ENCODE data around the gene ZBTB17. TPM values are rescaled to one million over a fixed set of nuclear protein-coding genes. Genes with fewer than 3 reads are reported as not detected.

The ZBTB17 gene
- total and polyA plus RNA-seq, 10 of the 15 experiments (the other 5 are each of a cell fraction or from before 2014, with no cell fraction given) = 0.87 to 59.4 (median 38.7) TPM

GRCh38 chr1:16018308-16018707, 42.4 kb upstream of the ZBTB17 start:
- DNase-seq (ENCODE audit: low read depth, low spot score) = no peak
- peaks cover 26% of the 10 kb centered on the region for H3K4me1 ChIP-seq (ENCODE audit: control insufficient read depth, insufficient read depth, low read length)
- POLR2A ChIA-PET = no interaction called here
- FAIRE-seq = no peak
- no peak for ATAC-seq
- H4K20me1 ChIP-seq (ENCODE audit: control insufficient read depth, insufficient read depth) = no peaks in the 10 kb centered on the region
- intact Hi-C loops (cut with micrococcal nuclease; ENCODE audit: unreplicated experiment) (no loop called here), in situ Hi-C loops (cut with MboI) (no loop called here)
- no TSS peak for BruUV-seq (replicated peaks)
- SMC1A ChIA-PET (ENCODE audit: uncharacterized antibody, unreplicated experiment) = no interaction called here
- no peak overlapping the region for H3K4me3 ChIP-seq
- RAD21 ChIA-PET (ENCODE audit: unreplicated experiment) = no interaction called here
- H3K27ac ChIP-seq (ENCODE audit: control insufficient read depth, insufficient read depth) = no peak overlapping the region
- CTCF ChIA-PET = interaction anchor here (6.4 kb wide), 1 partner anchor 10 kb away, joined by 36 read pairs; no protein-coding TSS in a partner anchor
- no peaks in the 10 kb centered on the region for H3K79me2 ChIP-seq (ENCODE audit: control insufficient read depth, insufficient read depth, low read length)
- no peaks in the 10 kb centered on the region for H3K9me3 ChIP-seq (replicated peaks; ENCODE audit: control insufficient read depth, insufficient read depth, low read length)
- H3K9ac ChIP-seq (ENCODE audit: control insufficient read depth, insufficient read depth, low read length) = no peak overlapping the region
- WGBS (ENCODE audit: insufficient coverage, insufficient replicate concordance, low lambda C conversion rate, missing lambda C conversion rate) = 30% methylated on average over 4 of the region's 4 CpGs
- no peak for TF ChIP-seq POLR2A (IDR thresholded peaks at IDR 0.05; ENCODE audit: low read depth, low read length)
- TF ChIP-seq FOXK2 (IDR thresholded peaks at IDR 0.05) = no peak
- no peak for TF ChIP-seq SRF (IDR thresholded peaks at IDR 0.05; ENCODE audit: low read depth in 2 of 2, low read length in 2 of 2)
- TF ChIP-seq ZBTB4 (CRISPR knock-in tag; IDR thresholded peaks at IDR 0.05) = no peak
- TF ChIP-seq, protein P1, sequence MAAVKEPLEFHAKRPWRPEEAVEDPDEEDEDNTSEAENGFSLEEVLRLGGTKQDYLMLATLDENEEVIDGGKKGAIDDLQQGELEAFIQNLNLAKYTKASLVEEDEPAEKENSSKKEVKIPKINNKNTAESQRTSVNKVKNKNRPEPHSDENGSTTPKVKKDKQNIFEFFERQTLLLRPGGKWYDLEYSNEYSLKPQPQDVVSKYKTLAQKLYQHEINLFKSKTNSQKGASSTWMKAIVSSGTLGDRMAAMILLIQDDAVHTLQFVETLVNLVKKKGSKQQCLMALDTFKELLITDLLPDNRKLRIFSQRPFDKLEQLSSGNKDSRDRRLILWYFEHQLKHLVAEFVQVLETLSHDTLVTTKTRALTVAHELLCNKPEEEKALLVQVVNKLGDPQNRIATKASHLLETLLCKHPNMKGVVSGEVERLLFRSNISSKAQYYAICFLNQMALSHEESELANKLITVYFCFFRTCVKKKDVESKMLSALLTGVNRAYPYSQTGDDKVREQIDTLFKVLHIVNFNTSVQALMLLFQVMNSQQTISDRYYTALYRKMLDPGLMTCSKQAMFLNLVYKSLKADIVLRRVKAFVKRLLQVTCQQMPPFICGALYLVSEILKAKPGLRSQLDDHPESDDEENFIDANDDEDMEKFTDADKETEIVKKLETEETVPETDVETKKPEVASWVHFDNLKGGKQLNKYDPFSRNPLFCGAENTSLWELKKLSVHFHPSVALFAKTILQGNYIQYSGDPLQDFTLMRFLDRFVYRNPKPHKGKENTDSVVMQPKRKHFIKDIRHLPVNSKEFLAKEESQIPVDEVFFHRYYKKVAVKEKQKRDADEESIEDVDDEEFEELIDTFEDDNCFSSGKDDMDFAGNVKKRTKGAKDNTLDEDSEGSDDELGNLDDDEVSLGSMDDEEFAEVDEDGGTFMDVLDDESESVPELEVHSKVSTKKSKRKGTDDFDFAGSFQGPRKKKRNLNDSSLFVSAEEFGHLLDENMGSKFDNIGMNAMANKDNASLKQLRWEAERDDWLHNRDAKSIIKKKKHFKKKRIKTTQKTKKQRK (IDR thresholded peaks at IDR 0.05; ENCODE audit: low read depth, low read length) = no peak
- TF ChIP-seq, protein P2, sequence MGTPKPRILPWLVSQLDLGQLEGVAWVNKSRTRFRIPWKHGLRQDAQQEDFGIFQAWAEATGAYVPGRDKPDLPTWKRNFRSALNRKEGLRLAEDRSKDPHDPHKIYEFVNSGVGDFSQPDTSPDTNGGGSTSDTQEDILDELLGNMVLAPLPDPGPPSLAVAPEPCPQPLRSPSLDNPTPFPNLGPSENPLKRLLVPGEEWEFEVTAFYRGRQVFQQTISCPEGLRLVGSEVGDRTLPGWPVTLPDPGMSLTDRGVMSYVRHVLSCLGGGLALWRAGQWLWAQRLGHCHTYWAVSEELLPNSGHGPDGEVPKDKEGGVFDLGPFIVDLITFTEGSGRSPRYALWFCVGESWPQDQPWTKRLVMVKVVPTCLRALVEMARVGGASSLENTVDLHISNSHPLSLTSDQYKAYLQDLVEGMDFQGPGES (IDR thresholded peaks at IDR 0.05) = no peak
- no peak for TF ChIP-seq MYB (IDR thresholded peaks at IDR 0.05; ENCODE audit: borderline replicate concordance, low read depth, low read length)
- TF ChIP-seq SMC3 (IDR thresholded peaks at IDR 0.05; ENCODE audit: borderline replicate concordance, low read length) = no peak
- no peak for TF ChIP-seq BRCA1 (IDR thresholded peaks at IDR 0.05; ENCODE audit: low read depth, low read length)
- TF ChIP-seq RAD51 (IDR thresholded peaks at IDR 0.05) = no peak
- TF ChIP-seq EGR1 (IDR thresholded peaks at IDR 0.05; ENCODE audit: borderline replicate concordance in 1 of 2, low read depth in 2 of 2, low read length in 2 of 2) = no peak
- no peak for TF ChIP-seq MEF2B (IDR thresholded peaks at IDR 0.05; ENCODE audit: partially characterized antibody, poor library complexity, severe bottlenecking)
- no peak for TF ChIP-seq ZSCAN29 (IDR thresholded peaks at IDR 0.05)
- no peak for TF ChIP-seq BMI1 (IDR thresholded peaks at IDR 0.05; ENCODE audit: borderline replicate concordance)
- TF ChIP-seq PML (IDR thresholded peaks at IDR 0.05; ENCODE audit: low read length) = no peak
- no peak for TF ChIP-seq IRF4 (IDR thresholded peaks at IDR 0.05; ENCODE audit: low read depth, low read length)
- TF ChIP-seq ETV6 (conservative IDR thresholded peaks at IDR 0.05 in 1 of 2, IDR thresholded peaks at IDR 0.05 in 1 of 2; ENCODE audit: borderline replicate concordance in 1 of 2, low read depth in 1 of 2) = no peak
- H2AFZ ChIP-seq (ENCODE audit: control insufficient read depth, low read depth, low read length) = no peak overlapping the region
- peaks cover 0 to 2% of the 10 kb centered on the region in 2 experiments; a peak in 2 of 4 replicates for H3K27me3 ChIP-seq (replicated peaks in 1 of 2; ENCODE audit: control insufficient read depth in 2 of 2, insufficient read depth in 2 of 2, low read length in 1 of 2)
- H3K36me3 ChIP-seq (ENCODE audit: control insufficient read depth in 2 of 2, insufficient read depth in 2 of 2, low read length in 1 of 2) = no peaks in the 10 kb centered on the region
- H3K4me2 ChIP-seq (ENCODE audit: control insufficient read depth, insufficient read depth) = no peak overlapping the region
